Stromal cell of bone marrow (primary cell): Measurements from ENCODE around the gene NEU4.
"Not testable (repeated sequence)": the region's sequence is repeated elsewhere in the genome, so short reads cannot be mapped to it uniquely, and the experiment has no call there.

Experiments used
- DNase-seq: peaks from one replicate; pipeline ENCODE4 v3.0.0-alpha.2; 2012; ENCODE audit warnings: low read depth

Gene NEU4

DNA sequence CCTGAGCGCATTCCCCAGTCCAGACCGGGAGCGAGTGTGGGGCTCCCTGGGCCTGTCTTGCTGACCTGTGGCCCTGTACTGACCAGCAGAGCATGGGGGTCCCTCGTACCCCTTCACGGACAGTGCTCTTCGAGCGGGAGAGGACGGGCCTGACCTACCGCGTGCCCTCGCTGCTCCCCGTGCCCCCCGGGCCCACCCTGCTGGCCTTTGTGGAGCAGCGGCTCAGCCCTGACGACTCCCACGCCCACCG is 5.3 kb downstream of the NEU4 start:
- no peak for DNase-seq

DNA sequence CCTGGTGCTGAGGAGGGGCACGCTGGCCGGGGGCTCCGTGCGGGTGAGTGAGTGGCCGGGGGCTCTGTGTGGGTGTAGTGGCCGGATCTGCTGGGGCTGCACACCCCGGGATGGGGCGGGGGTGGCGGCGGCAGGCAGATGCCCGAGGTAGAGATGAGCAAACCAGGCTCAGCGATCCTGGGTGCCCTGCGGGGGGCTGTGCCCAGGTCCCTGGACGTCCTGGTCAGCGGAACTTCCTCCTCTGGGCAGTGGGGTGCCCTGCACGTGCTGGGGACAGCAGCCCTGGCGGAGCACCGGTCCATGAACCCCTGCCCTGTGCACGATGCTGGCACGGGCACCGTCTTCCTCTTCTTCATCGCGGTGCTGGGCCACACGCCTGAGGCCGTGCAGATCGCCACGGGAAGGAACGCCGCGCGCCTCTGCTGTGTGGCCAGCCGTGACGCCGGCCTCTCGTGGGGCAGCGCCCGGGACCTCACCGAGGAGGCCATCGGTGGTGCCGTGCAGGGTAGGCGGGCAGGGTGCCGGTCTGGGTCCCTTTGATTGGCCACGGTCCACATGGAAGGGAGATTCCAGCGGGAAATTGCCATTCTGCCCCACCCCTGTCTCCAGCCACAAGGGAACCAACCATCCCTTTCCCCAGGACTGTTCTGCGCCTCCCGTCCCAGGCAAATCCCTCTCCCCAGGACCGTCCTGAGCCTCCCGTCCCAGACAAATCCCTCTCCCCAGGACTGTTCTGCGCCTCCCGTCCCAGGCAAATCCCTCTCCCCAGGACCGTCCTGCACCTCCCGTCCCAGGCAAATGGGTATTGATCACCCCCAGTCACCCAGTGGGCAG is 5.9 kb downstream of the NEU4 start:
- no peak for DNase-seq

DNA sequence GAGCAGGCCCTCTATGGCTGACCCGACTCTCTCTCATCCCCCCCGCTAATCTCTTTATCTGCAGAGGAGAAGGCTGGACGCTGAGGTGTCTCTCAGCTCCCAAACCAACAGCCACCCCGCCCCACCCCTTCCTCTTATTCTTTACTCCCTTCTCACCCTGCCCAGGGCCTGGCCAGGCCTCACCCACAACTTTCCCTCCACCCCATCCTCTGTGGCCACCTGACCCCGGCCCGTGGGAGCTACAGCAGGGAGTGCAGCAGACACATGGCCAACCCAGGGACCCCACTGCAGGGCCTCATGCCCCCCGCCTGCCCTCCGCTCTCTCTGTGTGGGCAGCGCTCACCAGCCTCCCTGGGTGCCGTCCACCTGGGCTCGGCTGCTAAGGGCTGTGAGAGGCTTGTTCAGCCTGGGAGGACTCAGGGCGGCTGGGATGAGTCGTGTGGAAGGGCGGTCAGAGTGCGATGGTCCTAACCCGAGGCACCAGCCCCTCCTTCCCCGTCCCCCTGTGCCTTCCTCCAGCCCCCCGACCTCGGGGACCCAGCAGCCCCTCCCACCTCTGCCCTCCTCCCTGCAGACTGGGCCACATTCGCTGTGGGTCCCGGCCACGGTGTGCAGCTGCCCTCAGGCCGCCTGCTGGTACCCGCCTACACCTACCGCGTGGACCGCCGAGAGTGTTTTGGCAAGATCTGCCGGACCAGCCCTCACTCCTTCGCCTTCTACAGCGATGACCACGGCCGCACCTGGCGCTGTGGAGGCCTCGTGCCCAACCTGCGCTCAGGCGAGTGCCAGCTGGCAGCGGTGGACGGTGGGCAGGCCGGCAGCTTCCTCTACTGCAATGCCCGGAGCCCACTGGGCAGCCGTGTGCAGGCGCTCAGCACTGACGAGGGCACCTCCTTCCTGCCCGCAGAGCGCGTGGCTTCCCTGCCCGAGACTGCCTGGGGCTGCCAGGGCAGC is 6.8 kb downstream of the NEU4 start:
- DNase-seq = no peak

GRCh38 chr2:241816431-241817121 is 7.6 kb downstream of the NEU4 start:
- DNase-seq = no peak

DNA sequence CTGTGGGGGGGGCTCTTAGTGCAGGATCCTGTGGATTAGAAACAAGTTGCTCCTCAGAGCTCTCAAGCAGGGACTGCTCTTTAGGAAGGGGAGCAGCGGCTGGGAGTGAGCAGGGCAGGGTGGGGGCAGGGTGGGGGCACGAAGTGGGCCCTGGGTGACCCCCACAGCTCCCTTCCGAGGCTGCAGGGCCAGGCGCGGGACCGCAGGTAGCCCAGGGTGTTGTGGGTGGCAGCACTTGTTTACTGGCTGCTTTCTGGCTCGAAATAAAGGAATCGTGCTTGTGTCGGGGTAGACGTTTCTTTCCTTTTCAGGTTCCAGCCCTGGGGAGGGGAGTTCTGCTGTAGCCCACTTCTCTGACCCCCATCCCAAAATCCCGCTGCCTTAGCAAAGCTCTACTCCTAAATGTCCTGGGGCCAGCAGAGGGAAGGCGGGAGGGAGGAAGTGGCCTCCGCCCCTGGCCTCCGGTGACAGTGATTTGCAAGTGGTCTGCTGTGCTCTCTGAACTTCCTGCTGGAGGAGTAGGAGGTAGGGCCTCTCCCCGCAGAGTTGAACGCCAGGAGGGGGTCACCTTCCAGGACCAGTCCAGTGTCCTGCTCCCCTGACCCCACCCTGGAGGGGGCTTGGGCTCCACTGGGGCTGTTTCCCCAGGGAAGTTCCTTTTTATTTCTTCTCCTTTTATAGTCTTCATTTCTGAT is 8.3 kb downstream of the NEU4 start:
- DNase-seq = no peak

- DNase-seq = not testable (repeated sequence)
These were observed 8.8 kb downstream of the NEU4 start for GRCh38 chr2:241817821-241818215.

DNA sequence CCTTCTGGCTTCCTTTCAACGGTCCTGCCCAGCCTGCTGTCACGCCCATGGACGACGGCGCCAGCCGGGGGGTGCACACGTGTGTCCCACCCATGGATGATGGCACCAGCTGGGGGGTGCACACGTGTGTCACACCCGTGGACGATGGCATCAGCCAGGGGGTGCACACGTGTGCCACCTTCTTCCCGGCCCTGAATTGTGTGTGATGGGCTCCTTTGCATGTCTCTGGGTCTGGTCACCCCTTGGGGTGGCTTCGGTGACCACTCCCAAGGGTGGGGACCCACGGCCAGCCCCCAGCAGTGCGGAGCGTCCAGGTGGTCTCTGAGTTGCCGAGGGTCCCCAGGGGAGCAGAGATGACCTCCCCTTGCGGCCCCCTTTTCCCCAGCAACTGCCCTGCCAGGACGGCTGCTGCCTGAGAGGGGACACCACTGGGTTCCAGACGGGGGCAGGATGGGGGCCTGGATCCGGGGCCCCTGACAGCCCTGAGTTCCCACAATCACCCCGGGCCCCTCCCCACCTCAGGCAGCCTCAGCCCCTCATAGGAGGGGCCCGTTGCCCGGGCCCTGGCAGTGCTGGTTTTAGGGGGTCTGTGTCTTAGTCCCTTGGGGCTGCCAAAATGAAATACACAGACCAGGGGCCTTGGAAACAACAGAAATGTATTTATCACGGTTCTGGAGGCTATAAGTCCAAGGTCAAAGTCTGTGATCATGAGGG is 9.4 kb downstream of the NEU4 start:
- DNase-seq = no peak

DNA sequence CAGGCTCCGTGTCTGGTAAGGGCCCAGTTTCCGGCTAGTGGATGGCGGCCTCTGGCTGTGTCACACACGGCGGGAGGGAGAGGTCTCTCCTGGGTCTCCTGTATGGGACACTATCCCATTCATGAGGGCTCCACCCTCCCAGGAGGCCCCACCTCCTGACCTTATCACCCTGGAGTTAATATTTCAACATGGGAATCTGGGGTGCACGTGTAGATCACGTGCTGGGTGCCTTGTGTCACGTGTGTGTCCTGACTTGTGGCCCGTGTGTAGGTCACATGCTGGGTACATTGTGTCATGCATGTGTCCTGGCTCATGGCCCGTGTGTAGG is 9.9 kb downstream of the NEU4 start:
- no peak for DNase-seq

DNA sequence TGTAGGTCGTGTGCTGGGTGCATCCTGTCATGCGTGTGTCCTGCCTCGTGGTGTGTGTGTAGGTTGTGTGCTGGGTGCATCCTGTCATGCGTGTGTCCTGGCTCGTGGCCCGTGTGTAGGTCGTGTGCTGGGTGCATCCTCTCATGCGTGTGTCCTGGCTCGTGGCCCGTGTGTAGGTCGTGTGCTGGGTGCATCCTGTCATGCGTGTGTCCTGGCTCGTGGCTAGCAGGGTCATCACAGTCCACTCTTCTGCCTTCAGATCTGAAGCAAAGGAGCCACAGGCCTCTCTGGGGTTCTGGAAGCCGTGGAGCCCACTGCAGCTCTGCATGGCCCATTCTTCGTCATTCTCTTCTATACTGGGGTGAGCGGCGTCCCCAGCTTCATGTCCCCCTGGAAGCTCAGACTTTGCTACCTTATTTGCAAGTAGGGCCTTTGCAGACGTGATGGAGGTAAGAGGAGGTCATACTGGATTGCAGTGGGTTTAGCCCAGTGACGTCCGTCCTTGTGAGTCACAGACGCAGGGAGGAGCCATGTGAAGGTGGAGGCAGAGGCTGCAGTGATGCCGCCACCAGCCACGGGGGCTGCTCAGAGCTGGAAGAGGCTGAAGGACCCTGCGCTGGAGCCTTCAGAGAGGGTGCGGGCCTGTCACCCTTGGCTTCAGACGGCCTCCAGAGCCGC is 11.1 kb downstream of the NEU4 start:
- not testable (repeated sequence) for DNase-seq

DNA sequence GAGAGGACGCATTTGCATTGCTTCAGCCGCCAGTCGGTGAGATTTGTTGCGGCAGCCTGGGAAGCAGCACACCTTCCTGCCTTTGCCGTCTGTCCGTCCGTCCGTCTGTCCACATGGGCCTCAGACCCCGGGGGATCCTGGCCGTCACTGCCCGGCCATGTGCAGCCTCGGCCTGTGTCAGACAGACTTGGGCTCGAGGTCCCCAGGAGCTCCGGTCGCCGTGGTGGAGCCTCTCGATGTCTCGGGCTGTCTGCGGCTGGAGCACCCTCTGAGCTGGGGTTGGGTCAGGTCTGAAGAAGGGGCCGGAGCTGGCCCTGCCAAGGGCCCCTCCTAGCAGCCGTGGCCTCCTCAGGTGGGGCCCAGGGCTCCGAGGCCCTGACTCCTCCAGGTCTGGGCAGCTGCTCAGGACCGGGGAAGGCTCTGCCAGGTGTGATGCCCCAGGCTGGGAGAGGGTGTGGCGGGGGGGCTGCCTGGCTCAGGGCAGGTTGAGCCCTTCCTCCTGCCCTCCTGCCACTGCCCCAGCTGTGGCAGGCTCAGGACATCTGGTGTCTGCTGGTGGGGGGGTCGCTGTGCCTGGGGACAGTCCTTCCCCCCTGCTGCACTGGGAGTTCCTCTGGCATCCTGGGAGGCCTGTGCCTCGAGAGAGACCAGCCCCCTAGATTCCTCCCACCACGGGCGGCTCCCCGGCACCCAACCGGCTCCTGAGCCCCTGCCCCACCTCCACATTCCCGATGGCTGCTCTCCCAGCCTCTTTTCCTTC is 11.8 kb downstream of the NEU4 start:
- no peak for DNase-seq

DNA sequence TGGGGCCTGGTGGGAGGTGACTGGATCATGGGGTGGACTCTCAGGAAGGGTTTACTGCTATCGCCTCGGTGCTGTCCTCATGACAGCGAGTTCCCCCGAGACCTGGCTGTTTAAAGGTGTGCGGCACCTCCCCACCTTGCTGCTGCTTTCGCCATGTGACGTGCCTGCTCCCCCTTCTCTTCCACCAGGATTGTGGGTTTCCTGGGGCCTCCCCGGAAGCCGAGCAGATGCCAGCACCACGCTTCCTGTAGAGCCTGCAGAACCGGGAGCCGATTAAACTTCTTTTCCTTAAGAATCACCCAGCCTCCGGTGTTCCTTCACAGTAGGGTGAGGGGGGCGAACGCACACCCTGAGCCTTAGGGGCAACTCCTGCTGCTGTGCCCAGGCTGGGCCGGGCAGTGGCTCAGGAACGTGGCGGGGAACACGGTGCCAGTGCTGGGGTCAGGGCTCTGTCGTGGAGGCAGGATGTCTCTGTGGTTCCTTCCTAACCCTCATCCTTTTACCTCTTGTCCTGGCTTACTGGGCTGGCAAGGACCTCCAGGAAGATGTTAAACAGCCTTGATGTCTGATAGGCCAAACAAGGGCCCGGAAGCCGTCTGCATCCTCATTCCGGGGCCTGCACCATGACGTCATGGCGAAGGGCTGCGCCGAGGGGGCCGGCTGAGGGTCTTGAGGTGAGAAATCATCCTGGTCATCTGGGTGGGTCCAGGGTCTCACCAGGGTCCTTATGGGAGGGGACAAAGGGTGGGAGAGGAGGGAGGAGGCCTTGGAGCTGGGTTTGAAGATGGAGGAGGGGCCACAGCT is 12.7 kb downstream of the NEU4 start:
- DNase-seq = no peak

DNA sequence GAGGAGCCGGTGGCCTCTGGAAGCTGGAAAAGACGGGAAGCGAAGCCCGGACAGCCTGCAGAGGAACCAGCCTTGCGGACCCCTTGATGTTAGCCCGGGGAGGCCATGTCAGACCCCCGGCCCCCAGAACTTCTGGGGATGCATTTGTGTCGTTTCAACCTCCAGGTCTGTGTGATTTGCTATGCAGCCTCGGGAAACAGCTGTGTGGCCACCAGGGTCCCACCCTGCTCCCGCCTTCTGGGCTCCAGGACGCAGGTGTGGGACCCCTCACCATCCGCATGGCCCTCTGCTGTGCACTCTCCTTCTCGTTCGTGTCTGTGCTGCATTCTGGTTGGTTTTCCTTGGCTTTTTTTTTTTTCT is 13.3 kb downstream of the NEU4 start:
- no peak for DNase-seq

GRCh38 chr2:241823531-241824437 is 14.8 kb downstream of the NEU4 start:
- not testable (repeated sequence) for DNase-seq

- no peak for DNase-seq
These were observed 18.4 kb downstream of the NEU4 start for GRCh38 chr2:241827394-241827793.

GRCh38 chr2:241833101-241833663 is 24.2 kb downstream of the NEU4 start:
- DNase-seq = peak; percentile 35

- not testable (repeated sequence) for DNase-seq
These were observed 24.9 kb downstream of the NEU4 start for GRCh38 chr2:241833756-241834526.

DNA sequence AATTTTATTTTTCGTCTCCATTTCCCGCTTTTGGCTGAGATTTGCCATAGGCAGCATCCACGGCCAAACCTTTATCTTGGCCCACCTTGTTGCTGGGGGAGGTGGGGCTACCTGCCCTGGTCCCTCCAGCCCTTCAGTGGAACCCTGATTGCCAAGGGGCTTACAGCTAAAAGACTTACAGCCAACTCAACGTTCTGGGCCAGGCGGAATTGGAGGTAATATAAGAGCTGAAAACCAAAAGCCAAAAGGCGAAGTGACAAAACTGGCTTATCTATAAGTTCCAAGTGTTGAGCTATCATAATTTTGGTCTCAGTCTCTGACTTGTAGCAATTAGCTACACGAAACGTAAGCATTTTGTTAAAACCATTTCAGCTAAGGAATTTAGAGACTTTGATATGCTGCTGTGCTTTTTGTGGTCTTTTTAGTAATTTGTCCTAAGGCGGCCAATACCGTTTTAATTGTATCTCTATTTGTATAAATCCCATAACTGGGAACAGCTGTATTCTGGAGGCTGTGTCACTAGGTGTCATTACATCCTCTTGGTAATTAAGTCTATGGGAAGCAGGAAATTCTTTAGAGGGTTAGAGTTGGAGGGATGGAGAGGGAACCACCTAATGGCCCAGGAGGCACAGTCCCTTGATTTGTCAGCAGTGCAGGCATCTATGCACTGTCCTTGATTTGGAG is 25.7 kb downstream of the NEU4 start:
- no peak for DNase-seq
